HEK293 (cell line): Measurements from ENCODE around the gene GMDS.

Experiments used
- BCL11A ChIP-seq: fragments of 450-650 bp; formaldehyde crosslinking; IDR thresholded peaks from 2 replicates; pipeline ENCODE4 v1.5.1; 2016; ENCODE audit warnings: low read depth, missing biosample characterization, missing genetic modification characterization
- GLI4 ChIP-seq: fragments of 450-650 bp; formaldehyde crosslinking; IDR thresholded peaks from 2 replicates; pipeline ENCODE4 v1.5.1; 2016; ENCODE audit warnings: missing biosample characterization, missing genetic modification characterization
- HOXC10 ChIP-seq: sonication (generic); formaldehyde crosslinking; IDR thresholded peaks from 2 replicates; pipeline ENCODE4 v1.8.1; 2023; ENCODE audit warnings: mild to moderate bottlenecking, missing genetic modification reagents
- KLF8 ChIP-seq: fragments of 450-650 bp; formaldehyde crosslinking; IDR thresholded peaks from 2 replicates; pipeline ENCODE4 v1.5.1; 2016; ENCODE audit warnings: missing biosample characterization, missing genetic modification characterization
- SCRT1 ChIP-seq: fragments of 450-650 bp; formaldehyde crosslinking; IDR thresholded peaks from 2 replicates; pipeline ENCODE4 v1.5.1; 2016; ENCODE audit warnings: missing biosample characterization, missing genetic modification characterization, borderline replicate concordance
- SP3 ChIP-seq: fragments of 450-650 bp; formaldehyde crosslinking; IDR thresholded peaks from 2 replicates; pipeline ENCODE4 v1.5.1; 2016; ENCODE audit warnings: missing biosample characterization, missing genetic modification characterization
- TCF7L2 ChIP-seq: IDR thresholded peaks from 2 replicates; pipeline ENCODE4 v1.6.1; 2011; ENCODE audit warnings: low read depth, mild to moderate bottlenecking, inconsistent platforms, low read length, moderate library complexity, borderline replicate concordance
- TRIM28 ChIP-seq: IDR thresholded peaks from 2 replicates; pipeline ENCODE4 v1.6.1; 2011; ENCODE audit warnings: low read length, control low read depth, borderline replicate concordance
- ZFP41 ChIP-seq: fragments of 450-650 bp; formaldehyde crosslinking; IDR thresholded peaks from 2 replicates; pipeline ENCODE4 v1.5.1; 2016; ENCODE audit warnings: missing biosample characterization, missing genetic modification characterization, borderline replicate concordance
- ZNF121 ChIP-seq: fragments of 450-650 bp; formaldehyde crosslinking; IDR thresholded peaks from 2 replicates; pipeline ENCODE4 v1.5.1; 2016; ENCODE audit warnings: missing biosample characterization, missing genetic modification characterization
- ZNF174 ChIP-seq: fragments of 450-650 bp; formaldehyde crosslinking; IDR thresholded peaks from 2 replicates; pipeline ENCODE4 v1.5.0; 2017; ENCODE audit warnings: missing biosample characterization, mild to moderate bottlenecking, missing genetic modification characterization
- ZNF175 ChIP-seq: fragments of 450-650 bp; formaldehyde crosslinking; IDR thresholded peaks from 2 replicates; pipeline ENCODE4 v1.5.1; 2016; ENCODE audit warnings: missing biosample characterization, missing genetic modification characterization
- ZNF2 ChIP-seq: fragments of 450-650 bp; formaldehyde crosslinking; IDR thresholded peaks from 2 replicates; pipeline ENCODE4 v1.5.1; 2016; ENCODE audit warnings: missing biosample characterization, missing genetic modification characterization
- ZNF221 ChIP-seq: fragments of 450-650 bp; formaldehyde crosslinking; IDR thresholded peaks from 2 replicates; pipeline ENCODE4 v1.5.1; 2017; ENCODE audit warnings: missing biosample characterization, missing genetic modification characterization, borderline replicate concordance
- ZNF335 ChIP-seq: fragments of 450-650 bp; formaldehyde crosslinking; conservative IDR thresholded peaks from 2 replicates; pipeline ENCODE4 v1.5.1; 2016; ENCODE audit warnings: missing biosample characterization, missing genetic modification characterization
- ZNF391 ChIP-seq: fragments of 450-650 bp; formaldehyde crosslinking; IDR thresholded peaks from 2 replicates; pipeline ENCODE4 v1.5.1; 2016; ENCODE audit warnings: low read depth, missing biosample characterization, missing genetic modification characterization, borderline replicate concordance
- ZNF426 ChIP-seq: fragments of 450-650 bp; formaldehyde crosslinking; IDR thresholded peaks from 2 replicates; pipeline ENCODE4 v1.5.1; 2017; ENCODE audit warnings: missing biosample characterization, missing genetic modification characterization, mild to moderate bottlenecking, inconsistent platforms, moderate library complexity
- ZNF514 ChIP-seq: fragments of 450-650 bp; formaldehyde crosslinking; IDR thresholded peaks from 2 replicates; pipeline ENCODE4 v1.5.1; 2016; ENCODE audit warnings: missing biosample characterization, missing genetic modification characterization
- ZNF521 ChIP-seq: fragments of 450-650 bp; formaldehyde crosslinking; IDR thresholded peaks from 2 replicates; pipeline ENCODE4 v1.5.1; 2017; ENCODE audit warnings: missing biosample characterization, mild to moderate bottlenecking, missing genetic modification characterization
- ZNF571 ChIP-seq: fragments of 450-650 bp; formaldehyde crosslinking; IDR thresholded peaks from 2 replicates; pipeline ENCODE4 v1.5.0; 2017; ENCODE audit warnings: missing biosample characterization, missing genetic modification characterization
- ZNF600 ChIP-seq: fragments of 450-650 bp; formaldehyde crosslinking; IDR thresholded peaks from 2 replicates; pipeline ENCODE4 v1.5.1; 2016; ENCODE audit warnings: missing biosample characterization, missing genetic modification characterization
- ZNF670 ChIP-seq: fragments of 450-650 bp; formaldehyde crosslinking; IDR thresholded peaks from 2 replicates; pipeline ENCODE4 v1.5.1; 2016; ENCODE audit warnings: missing biosample characterization, missing genetic modification characterization, low read depth
- ZNF76 ChIP-seq: fragments of 450-650 bp; formaldehyde crosslinking; IDR thresholded peaks from 2 replicates; pipeline ENCODE4; 2016; ENCODE audit warnings: low read depth, missing biosample characterization, missing genetic modification characterization, borderline replicate concordance
- ZNF843 ChIP-seq: fragments of 450-650 bp; formaldehyde crosslinking; IDR thresholded peaks from 2 replicates; pipeline ENCODE4 v1.5.1; 2016; ENCODE audit warnings: missing biosample characterization, missing genetic modification characterization
- ZSCAN16 ChIP-seq: fragments of 450-650 bp; formaldehyde crosslinking; IDR thresholded peaks from 2 replicates; pipeline ENCODE4 v1.5.1; 2016; ENCODE audit warnings: missing biosample characterization, missing genetic modification characterization
- TF ChIP-seq, protein P1 (sequence below): fragments of 450-650 bp; formaldehyde crosslinking; IDR thresholded peaks from 2 replicates; pipeline ENCODE4 v1.5.1; 2016; ENCODE audit warnings: missing biosample characterization, missing genetic modification characterization
- TF ChIP-seq, protein P2 (sequence below): fragments of 450-650 bp; formaldehyde crosslinking; IDR thresholded peaks from 2 replicates; pipeline ENCODE4 v1.5.1; 2016; ENCODE audit warnings: missing biosample characterization, missing genetic modification characterization
- TF ChIP-seq, protein P3 (sequence below): fragments of 450-650 bp; formaldehyde crosslinking; IDR thresholded peaks from 2 replicates; pipeline ENCODE4 v1.5.1; 2016; ENCODE audit warnings: missing biosample characterization, missing genetic modification characterization
- TF ChIP-seq, protein P4 (sequence below): fragments of 450-650 bp; IDR thresholded peaks from 2 replicates; pipeline ENCODE4 v1.5.1; 2018; ENCODE audit warnings: missing biosample characterization, mild to moderate bottlenecking, missing genetic modification characterization
- TF ChIP-seq, protein P5 (sequence below): fragments of 450-650 bp; formaldehyde crosslinking; IDR thresholded peaks from 2 replicates; pipeline ENCODE4 v1.5.1; 2016; ENCODE audit warnings: missing biosample characterization, missing genetic modification characterization
- TF ChIP-seq, protein P6 (sequence below): fragments of 450-650 bp; formaldehyde crosslinking; IDR thresholded peaks from 2 replicates; pipeline ENCODE4 v1.5.0; 2017; ENCODE audit warnings: missing biosample characterization, missing genetic modification characterization, borderline replicate concordance

The GMDS gene

DNA sequence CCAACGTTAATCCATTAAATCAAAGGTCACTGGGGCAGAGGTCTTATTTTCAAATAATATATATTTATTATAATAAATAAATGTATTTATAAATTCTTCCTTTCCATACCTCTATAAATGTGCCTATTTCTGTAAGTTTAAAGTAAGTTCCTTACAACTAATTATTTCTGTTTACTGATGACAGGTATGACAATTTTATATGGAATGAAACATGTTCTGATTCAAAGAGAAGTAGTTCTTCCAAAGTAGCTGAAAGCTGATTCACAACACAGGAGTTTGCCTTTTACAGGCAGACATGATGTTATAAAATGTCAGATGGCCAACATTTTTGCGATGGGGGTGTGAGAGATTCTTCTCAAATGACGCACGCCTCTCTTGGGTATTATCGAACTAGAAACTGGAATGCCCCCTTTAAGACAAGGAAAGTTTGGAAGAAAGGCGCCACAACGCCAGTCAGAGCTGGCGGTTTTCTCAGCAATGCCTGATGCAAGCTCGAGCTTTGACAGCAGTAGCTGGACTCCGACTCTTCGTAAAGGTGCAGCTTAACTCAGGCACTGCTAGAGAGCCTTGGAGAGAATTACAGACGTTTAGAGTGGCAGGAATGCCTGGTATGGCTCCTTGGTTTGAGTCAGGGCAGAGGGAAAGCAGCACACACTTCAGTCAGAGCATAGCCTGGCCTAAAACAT, 543.6 kb downstream of the GMDS start (continued):
- TF ChIP-seq ZNF670 (tag by site-specific recombination) (no peak), SP3 (tag by site-specific recombination) (0 out of 2 replicates have a peak, but pooled peaks have one; percentile 12), ZNF335 (tag by site-specific recombination) (peak; percentile 95), KLF8 (tag by site-specific recombination) (0 out of 2 replicates have a peak, but pooled peaks have one; percentile 16), TCF7L2 (no peak), ZNF843 (tag by site-specific recombination) (no peak), ZNF174 (tag by site-specific recombination) (no peak), HOXC10 (no peak), ZNF521 (tag by site-specific recombination) (no peak), ZNF514 (no peak), SCRT1 (no peak), ZFP41 (tag by site-specific recombination) (no peak), TRIM28 (peak; percentile 66; the same call in 1 of the 2 replicates), ZNF391 (no peak), ZNF76 (tag by site-specific recombination) (no peak), ZSCAN16 (tag by site-specific recombination) (no peak), ZNF426 (tag by site-specific recombination) (no peak), ZNF571 (tag by site-specific recombination) (no peak), ZNF221 (tag by site-specific recombination) (no peak), GLI4 (tag by site-specific recombination) (no peak), ZNF121 (no peak), ZNF175 (tag by site-specific recombination) (no peak), ZNF600 (tag by site-specific recombination) (peak; percentile 98), ZNF2 (tag by site-specific recombination) (0 out of 2 replicates have a peak, but pooled peaks have one; percentile 24), BCL11A (tag by site-specific recombination) (no peak)
- TF ChIP-seq, protein P1, sequence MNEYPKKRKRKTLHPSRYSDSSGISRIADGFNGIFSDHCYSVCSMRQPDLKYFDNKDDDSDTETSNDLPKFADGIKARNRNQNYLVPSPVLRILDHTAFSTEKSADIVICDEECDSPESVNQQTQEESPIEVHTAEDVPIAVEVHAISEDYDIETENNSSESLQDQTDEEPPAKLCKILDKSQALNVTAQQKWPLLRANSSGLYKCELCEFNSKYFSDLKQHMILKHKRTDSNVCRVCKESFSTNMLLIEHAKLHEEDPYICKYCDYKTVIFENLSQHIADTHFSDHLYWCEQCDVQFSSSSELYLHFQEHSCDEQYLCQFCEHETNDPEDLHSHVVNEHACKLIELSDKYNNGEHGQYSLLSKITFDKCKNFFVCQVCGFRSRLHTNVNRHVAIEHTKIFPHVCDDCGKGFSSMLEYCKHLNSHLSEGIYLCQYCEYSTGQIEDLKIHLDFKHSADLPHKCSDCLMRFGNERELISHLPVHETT (tag by site-specific recombination), result no peak
- TF ChIP-seq, protein P2, sequence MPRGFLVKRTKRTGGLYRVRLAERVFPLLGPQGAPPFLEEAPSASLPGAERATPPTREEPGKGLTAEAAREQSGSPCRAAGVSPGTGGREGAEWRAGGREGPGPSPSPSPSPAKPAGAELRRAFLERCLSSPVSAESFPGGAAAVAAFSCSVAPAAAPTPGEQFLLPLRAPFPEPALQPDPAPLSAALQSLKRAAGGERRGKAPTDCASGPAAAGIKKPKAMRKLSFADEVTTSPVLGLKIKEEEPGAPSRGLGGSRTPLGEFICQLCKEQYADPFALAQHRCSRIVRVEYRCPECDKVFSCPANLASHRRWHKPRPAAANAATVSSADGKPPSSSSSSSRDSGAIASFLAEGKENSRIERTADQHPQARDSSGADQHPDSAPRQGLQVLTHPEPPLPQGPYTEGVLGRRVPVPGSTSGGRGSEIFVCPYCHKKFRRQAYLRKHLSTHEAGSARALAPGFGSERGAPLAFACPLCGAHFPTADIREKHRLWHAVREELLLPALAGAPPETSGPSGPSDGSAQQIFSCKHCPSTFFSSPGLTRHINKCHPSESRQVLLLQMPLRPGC (tag by site-specific recombination), result no peak
- TF ChIP-seq, protein P3, sequence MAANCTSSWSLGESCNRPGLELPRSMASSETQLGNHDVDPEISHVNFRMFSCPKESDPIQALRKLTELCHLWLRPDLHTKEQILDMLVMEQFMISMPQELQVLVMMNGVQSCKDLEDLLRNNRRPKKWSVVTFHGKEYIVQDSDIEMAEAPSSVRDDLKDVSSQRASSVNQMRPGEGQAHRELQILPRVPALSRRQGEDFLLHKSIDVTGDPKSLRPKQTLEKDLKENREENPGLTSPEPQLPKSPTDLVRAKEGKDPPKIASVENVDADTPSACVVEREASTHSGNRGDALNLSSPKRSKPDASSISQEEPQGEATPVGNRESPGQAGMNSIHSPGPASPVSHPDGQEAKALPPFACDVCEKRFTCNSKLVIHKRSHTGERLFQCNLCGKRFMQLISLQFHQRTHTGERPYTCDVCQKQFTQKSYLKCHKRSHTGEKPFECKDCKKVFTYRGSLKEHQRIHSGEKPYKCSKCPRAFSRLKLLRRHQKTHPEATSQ (tag by site-specific recombination), result no peak
- TF ChIP-seq, protein P4, sequence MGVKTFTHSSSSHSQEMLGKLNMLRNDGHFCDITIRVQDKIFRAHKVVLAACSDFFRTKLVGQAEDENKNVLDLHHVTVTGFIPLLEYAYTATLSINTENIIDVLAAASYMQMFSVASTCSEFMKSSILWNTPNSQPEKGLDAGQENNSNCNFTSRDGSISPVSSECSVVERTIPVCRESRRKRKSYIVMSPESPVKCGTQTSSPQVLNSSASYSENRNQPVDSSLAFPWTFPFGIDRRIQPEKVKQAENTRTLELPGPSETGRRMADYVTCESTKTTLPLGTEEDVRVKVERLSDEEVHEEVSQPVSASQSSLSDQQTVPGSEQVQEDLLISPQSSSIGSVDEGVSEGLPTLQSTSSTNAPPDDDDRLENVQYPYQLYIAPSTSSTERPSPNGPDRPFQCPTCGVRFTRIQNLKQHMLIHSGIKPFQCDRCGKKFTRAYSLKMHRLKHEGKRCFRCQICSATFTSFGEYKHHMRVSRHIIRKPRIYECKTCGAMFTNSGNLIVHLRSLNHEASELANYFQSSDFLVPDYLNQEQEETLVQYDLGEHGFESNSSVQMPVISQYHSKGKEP, result no peak
- TF ChIP-seq, protein P5, sequence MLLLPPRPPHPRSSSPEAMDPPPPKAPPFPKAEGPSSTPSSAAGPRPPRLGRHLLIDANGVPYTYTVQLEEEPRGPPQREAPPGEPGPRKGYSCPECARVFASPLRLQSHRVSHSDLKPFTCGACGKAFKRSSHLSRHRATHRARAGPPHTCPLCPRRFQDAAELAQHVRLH (tag by site-specific recombination), result no peak
- TF ChIP-seq, protein P6, sequence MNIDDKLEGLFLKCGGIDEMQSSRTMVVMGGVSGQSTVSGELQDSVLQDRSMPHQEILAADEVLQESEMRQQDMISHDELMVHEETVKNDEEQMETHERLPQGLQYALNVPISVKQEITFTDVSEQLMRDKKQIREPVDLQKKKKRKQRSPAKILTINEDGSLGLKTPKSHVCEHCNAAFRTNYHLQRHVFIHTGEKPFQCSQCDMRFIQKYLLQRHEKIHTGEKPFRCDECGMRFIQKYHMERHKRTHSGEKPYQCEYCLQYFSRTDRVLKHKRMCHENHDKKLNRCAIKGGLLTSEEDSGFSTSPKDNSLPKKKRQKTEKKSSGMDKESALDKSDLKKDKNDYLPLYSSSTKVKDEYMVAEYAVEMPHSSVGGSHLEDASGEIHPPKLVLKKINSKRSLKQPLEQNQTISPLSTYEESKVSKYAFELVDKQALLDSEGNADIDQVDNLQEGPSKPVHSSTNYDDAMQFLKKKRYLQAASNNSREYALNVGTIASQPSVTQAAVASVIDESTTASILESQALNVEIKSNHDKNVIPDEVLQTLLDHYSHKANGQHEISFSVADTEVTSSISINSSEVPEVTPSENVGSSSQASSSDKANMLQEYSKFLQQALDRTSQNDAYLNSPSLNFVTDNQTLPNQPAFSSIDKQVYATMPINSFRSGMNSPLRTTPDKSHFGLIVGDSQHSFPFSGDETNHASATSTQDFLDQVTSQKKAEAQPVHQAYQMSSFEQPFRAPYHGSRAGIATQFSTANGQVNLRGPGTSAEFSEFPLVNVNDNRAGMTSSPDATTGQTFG (tag by site-specific recombination), result no peak
